DMS114 treated with DMSO at 0.1 percent for 48 hours (cell line): ENCODE results near the gene DLD.
"Not testable (repeated sequence)": the region's sequence is repeated elsewhere in the genome, so short reads cannot be mapped to it uniquely, and the experiment has no call there.

Experiments
- DNase-seq: peaks from one replicate; lab custom pipeline; 2025; ENCODE audit not compliant: unreplicated experiment; lab: John Stamatoyannopoulos, UW

The DLD gene

DNA sequence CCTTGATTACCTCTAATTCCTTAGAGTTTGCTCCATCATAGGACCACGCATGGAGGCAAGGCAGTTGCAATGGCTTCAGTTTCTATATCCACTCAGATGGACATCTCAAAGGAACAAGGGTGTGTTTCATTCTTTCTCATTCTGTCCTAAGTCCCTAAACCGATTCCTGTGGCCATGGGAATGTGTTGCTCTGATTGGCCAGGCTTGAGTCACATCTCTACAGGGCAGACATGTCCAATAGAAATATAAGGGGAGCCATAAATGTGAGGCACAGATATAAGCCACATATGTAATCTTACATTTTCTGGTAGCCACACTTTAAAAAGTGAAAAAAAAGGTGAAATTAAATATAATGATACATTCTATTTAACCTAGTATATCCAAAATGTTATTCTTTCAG lies 16.9 kb upstream of the DLD start:
- no peak for DNase-seq

DNA sequence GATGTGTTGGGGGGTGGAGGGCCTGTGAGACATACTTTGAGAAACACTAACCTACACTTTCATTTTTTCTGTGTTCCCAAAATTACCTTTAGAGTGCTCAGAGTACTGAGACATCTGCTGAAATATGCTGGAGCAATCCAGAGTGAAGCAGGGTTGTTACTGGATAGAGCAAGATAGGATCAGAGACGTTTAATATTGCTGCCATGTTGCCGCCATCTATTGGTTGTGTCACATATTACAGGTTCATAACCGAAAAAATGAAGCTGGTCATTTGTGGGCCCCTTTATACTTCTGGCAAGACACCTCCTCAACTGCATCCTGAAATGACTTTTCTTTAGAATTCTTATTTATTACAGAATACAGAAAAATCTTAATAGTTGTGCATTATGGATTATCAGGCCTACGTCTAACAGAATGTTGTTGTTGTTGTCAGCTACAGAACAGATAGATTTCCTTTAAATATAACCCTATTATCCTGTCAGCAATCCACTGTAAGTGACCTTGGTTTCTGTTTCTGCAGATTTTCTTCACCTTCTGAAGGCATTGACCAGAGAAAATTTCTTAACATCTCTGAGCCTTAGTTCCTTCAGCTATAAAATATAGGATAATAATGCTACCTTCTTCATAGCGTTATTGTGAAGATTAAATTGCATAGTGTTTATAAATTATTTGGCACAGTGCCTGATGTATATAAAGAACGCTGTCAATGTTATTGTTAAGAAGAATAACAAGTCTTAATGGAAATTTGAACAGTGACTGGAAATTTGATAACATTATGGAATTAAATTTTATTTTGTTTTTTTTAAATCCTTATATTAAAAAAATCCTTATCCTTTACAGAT lies 16.2 kb upstream of the DLD start:
- DNase-seq: peak; percentile 72

DNA sequence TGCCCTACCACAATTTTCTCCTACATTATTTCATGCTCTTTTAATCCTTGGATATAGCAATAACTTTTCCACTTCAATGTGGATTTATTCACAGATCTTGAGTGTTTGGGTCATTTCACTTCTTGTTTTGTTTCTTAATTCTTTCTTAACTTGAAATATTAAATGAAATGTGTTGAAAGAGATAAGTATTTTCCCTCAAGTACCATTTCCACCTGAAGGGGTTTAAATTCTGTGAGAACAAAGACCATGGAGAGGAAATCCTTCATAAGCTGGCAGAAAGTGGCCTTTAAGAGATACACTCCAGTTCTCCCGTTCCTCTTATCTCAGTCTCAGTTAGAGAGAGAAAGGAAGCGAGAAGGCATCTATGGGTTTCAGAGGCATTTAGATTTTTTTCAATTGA lies 14.1 kb upstream of the DLD start:
- DNase-seq: no peak

GRCh38 chr7:107877731-107878382 lies 13.1 kb upstream of the DLD start:
- DNase-seq: no peak

DNA sequence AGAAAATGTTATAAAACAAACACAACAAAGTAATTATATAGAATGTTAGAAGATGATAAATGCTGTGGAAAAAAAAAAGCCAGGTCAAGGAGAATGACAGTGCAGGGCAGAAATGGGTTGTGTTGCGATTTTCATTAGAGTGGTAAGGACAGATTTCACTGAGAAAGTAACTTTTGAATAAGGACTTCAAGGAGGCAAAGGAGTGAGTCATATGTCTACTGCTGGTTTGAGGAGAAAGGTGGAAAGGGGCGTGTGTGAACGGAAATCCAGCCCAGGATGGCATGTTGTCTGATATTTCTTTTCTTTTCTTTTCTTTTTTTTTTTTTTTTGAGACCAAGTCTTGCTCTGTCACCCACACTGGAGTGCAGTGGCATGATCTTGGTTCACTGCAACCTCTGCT lies 12.3 kb upstream of the DLD start:
- DNase-seq: no peak

DNA sequence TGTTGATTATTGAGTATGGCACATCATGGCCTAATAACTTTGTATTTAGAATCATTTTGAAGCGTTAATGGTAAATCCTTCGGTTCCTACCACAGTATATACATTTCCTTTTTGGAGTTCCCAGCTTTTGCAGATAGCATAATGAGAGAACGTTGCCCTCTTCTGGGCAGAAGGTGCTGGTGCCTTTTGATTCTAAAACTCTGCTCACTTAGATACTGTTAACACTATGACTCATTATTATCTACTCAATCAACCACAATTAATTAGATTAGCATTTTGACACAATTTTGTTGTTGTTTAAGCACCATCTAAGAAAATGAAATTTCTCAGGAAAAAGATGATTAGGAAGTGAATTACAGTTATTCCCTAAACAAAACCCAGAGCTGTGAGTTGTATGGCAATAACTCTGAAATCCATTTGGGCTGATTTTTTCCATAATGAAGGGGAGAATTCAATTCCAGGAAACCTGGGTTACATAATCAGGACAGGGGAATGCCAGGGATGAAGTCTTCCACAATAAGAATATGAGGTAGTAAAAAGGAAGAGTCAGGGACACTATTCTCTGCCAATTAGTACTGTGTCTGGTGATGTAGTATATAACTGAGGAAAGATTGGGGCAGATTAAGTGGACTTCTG lies 11.5 kb upstream of the DLD start:
- DNase-seq: peak; percentile 79

DNA sequence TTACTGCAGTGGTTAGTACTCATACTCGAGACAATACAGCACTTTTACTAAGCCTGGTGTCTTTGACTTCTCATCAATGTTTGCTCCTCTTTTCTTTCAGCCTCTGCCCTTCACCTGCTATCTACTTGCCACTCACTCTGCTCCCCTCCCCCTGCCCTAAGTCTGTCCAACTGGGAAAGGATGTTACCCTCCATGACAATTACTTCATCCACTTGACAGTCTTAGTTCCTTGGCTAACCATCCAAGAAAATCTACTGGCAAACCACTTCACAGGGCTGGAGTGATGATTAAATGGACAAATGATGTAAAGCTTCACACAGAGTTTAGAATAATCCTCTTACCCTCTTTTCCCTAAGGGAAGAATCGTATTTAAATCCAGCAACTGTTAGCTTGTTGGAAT lies 8.2 kb upstream of the DLD start:
- no peak for DNase-seq

DNA sequence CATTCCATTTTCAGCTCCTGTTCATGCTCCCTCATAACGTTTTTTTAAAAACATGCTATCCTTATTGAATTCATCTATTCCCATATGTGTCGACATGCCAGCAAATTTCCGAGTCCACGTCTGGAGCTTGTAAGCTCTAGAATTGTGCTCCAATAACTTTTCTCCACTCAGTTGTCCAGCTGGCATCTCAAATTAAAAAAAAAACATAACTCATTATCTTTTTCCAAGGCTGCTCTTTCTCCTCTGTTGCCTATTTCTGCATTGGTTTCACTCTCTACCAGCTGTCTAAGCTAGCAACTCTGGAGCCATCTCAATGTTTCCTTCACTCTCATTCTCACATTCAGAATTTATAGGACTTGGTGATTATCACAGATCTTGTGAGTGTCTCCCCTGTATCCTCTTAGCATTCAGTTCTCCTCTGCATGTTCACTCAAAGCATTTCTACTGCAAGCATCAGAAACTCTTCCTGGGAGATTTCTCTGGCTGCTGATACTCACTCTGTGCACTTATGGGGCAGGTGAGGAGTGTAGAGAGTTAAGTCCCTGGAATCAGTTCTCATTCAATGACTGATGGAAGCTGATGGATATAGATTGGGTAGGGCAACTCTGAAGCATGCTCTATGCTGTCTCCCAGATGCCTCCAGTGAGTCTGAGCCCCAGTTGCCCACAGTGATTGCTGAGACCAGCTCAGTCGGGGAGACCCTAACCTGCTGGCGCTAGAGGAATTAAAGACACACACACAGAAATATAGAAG lies 6.7 kb upstream of the DLD start:
- DNase-seq: no peak

DNA sequence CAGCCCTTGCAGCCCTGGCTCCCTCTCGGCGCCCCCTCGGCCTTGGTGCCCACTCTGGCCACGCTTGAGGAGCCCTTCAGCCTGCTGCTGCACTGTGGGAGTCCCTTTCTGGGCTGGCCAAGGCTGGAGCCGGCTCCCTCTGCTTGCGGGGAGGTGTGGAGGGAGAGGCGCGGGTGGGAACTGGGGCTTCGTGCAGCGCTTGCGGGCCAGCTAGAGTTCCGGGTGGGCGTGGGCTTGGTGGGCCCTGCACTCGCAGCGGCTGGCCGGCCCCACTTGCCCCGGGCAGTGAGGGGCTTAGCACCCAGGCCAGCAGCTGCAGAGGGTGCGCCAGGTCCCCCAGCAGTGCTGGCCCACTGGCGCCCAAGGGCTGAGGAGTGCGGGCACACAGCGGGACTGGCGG lies 3.2 kb upstream of the DLD start:
- DNase-seq: not testable (repeated sequence)

- no peak for DNase-seq
Observed at GRCh38 chr7:107889992-107890391, 991 bp upstream of the DLD start.

DNA sequence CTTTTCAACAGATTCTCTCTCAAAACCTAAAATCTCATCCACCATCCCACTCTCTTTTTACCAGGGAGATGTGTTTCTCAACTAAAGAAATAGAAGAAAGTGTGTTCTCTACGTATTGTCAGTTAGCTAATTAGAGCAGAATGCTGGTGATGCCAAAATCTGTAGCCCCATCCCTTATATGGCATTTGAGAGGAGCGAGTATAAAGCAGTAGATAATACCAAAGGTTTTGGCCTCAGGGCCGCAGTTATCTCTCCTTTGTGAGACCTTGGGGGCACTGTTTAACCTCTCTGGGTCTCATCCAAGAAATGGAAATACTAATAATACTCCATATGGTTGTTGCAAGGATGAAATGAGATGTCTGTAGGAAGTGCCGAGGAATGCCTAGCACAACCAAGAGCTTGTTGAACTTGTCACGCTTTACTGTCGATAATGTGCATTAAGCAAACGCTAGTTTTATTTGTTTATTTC lies 456 bp upstream of the DLD start:
- DNase-seq: no peak

DNA sequence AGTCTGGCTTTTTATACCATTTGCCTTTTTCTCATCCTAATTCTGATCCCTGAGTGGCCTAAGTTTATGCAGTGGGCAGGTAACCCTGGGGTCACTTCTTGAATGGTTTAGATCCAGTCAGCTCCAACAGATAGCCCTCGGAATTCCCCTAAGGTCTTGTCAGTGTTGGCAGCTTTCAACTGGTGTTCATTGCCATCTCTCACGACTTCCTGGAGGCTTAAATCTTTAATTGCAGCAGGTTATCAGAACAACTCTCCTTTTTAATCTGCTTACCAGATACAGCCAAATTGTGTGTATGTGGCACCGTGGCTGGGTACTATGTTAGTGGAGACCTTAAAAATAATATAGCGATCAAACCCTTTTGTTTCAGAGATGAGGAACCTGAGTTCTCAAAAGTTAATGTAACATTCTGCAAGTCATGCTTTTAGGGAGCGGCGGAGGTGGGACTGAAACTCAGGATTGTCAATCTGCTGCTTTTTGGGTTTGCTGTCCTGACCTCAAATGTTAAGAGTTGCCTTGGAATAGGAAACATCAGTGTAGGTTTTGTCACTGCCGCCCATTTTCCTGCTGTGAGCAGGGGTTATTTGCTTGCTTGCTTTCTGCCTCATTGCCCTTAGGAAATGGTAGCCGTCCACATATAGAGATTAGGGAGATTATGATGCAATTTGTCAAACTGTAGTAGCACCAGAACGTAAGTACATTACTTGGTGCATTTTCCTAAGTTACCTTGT lies 818 bp downstream of the DLD start:
- DNase-seq: no peak

DNA sequence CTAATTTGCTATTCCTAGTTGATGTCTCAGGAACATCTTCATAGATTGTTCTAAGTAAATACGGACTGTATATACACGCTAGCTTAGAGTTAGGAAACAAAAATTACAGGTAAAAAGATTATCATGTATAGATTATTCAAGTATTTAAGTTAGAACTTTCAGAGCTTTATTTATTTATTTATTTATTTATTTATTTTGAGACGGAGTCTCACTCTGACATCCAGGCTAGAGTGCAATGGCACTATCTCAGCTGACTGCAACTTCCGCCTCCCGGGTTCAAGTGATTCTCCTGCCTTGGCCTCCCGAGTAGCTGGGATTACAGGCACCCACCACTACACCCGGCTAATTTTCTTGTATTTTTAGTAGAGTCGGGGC lies 1.4 kb downstream of the DLD start:
- not testable (repeated sequence) for DNase-seq

- no peak for DNase-seq
Observed at GRCh38 chr7:107898997-107899594, 8.1 kb downstream of the DLD start.

GRCh38 chr7:107900496-107901015 lies 9.6 kb downstream of the DLD start:
- DNase-seq: no peak

DNA sequence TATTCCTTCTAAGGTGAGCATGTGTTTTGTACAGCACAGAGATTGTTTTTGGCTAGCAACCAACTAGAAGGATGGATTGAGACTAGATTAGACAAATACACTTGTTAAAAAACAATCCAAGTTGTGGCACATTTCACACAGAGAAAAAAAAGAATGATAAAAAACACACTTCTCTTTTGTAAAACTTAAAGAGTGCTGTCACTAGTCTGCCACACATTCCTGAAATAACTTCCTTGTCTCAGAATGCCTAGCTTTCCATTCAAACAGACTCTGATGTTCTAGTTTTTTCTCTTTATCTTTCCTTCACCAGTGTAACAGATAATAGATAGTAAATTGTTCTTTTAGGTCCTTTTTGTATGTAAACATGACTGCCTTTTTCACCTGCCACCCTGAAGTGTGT lies 11.4 kb downstream of the DLD start:
- no peak for DNase-seq

DNA sequence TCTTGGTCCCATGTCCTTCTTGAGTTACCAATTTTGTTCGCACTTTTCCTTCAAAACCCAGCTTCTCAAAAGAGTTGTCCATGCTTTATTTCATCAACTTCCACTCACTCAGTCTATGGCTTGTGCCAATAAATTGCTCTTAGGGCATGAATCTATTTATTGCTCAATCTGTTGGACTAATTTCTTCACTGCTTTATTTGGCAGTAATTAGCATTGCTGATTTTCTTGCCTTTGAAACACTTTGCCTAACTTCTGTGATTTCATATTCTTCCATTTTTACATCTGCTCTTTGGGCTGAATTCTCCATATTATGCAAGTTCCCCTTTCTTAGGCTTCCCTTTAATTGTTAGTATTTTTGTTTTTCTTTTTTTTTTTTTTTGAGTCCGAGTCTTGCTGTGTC lies 16.8 kb downstream of the DLD start:
- DNase-seq: no peak

DNA sequence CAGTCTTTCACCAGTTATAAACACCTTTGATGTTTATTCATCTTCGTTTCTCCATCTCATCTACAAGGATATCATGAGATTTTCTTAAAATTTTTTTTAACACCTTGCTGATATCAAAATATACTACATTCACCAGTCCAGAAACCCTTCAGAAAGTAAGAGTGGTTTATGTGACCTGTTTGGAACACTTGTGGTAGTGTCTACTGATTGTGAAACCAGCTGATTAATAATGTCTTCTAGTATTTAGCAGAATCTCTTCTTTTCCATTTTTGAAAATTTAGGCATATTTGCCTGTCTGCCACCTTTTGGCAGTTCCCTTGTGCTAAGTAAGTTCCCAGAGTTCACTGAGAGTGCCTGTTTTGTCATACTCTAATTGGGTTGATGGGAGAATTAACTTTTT lies 18.5 kb downstream of the DLD start:
- DNase-seq: no peak

GRCh38 chr7:107911981-107912380 lies 21.0 kb downstream of the DLD start:
- no peak for DNase-seq

GRCh38 chr7:107913851-107914250 lies 22.9 kb downstream of the DLD start:
- DNase-seq: no peak
